ENCODE data around the gene MEX3A. TPM values are rescaled to one million over a fixed set of nuclear protein-coding genes. Genes with fewer than 3 reads are reported as not detected.

MEX3A gene
- total RNA-seq, 4 donors from 2014 or later: under 0.01 to 1.2 (median 0.43) TPM

DNA sequence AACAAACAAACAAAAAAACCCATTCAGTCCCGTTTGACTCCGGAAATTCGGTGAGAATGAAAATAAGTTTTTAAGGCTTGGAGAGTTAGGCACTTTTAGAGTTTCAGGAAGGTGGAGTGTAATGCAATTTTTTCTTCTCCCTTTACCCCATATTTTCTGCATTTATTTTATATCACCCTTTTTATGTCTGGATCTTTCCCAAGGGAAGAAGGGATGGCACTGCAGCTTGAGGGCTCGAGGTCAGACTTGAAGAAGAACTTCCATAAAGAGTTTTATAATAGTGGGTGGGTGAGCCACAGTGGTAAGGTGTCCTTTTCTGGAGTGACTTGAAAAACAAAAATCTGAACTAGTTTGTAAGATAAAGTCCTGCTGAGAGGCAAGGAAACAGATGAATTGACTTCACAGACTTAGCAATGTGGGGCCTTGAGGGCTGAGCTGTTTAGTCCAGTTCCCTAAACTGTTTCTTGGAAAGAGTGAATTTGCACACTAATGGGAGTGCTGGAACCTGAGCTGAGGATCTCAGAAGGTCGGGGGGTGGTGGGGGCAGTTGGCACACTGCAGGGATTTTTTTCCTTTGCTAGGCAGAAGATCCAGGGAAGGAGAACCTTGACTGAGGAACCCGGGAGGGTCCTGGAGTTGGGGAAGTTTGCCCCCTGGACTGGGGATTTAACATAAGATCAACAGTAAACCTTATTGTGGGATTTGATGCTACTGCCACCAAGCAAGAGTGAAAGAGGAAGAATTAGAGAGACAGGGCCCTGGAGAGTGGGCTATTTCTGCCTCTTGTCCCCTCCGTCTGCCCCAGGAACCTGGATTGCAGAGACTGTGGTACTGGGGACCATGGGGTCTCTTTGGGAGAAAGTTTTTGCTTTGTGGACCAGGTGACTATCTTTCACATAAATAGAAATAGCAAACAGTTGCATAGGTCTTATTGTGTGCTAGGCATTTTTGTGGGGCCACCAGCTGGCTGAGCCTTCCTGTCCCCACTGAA, 1.8 kb upstream of the MEX3A start:
- DNase-seq (ENCODE audit: low spot score in 2 of 2): no peak
- peak overlapping the region in 1 of 4 donors; percentile 84 for H3K4me3 ChIP-seq
- TF ChIP-seq, protein P1, sequence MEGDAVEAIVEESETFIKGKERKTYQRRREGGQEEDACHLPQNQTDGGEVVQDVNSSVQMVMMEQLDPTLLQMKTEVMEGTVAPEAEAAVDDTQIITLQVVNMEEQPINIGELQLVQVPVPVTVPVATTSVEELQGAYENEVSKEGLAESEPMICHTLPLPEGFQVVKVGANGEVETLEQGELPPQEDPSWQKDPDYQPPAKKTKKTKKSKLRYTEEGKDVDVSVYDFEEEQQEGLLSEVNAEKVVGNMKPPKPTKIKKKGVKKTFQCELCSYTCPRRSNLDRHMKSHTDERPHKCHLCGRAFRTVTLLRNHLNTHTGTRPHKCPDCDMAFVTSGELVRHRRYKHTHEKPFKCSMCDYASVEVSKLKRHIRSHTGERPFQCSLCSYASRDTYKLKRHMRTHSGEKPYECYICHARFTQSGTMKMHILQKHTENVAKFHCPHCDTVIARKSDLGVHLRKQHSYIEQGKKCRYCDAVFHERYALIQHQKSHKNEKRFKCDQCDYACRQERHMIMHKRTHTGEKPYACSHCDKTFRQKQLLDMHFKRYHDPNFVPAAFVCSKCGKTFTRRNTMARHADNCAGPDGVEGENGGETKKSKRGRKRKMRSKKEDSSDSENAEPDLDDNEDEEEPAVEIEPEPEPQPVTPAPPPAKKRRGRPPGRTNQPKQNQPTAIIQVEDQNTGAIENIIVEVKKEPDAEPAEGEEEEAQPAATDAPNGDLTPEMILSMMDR (IDR thresholded peaks at IDR 0.05): no peak
- no peak for TF ChIP-seq EP300 (IDR thresholded peaks at IDR 0.05)
- TF ChIP-seq POLR2A (IDR thresholded peaks at IDR 0.05): no peak
- H3K27ac ChIP-seq: no peak overlapping the region
- WGBS, 2 donors: 48 to 56% methylated on average over 7 of the region's 7 CpGs
- no peaks in the 10 kb centered on the region for H3K27me3 ChIP-seq
- H3K9me3 ChIP-seq: no peaks in the 10 kb centered on the region
- no peaks in the 10 kb centered on the region for H3K36me3 ChIP-seq
- peaks cover 0 to 37% (median 11%) of the 10 kb centered on the region in 4 donors for H3K4me1 ChIP-seq

DNA sequence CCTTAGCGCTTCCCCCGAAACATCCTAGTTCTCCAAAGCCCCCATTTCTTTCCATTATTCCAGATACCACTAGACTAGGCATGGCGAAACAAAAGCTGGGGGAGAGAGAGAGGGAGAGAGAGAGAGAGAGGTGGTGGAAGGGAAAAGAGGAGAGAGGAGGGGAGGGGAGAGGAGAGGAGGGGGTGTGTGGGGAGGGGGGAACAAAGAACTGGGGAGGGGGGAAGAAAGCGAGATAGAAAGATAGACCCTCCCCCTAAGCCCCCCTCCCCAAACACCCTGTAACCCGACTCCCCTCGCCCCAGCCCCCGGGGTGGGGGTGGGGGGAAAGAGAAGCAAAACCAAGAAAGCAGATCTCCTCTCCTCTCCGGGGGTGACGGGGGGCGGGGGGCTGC, 352 bp downstream of the MEX3A start:
- no peaks in the 10 kb centered on the region for H3K27me3 ChIP-seq
- DNase-seq (ENCODE audit: low spot score in 2 of 2): no peak
- whole genome bisulfite sequencing, 2 donors: 0 to 2% methylated on average over 8 to 9 of the region's 10 CpGs
- TF ChIP-seq, protein P1 (IDR thresholded peaks at IDR 0.05): no peak
- no peak for TF ChIP-seq EP300 (IDR thresholded peaks at IDR 0.05)
- TF ChIP-seq POLR2A (IDR thresholded peaks at IDR 0.05): no peak
- peak overlapping the region; percentile 69 to 95 (median 85) for H3K4me3 ChIP-seq
- peaks cover 0 to 37% (median 11%) of the 10 kb centered on the region in 4 donors for H3K4me1 ChIP-seq
- no peaks in the 10 kb centered on the region for H3K9me3 ChIP-seq
- peak overlapping the region in 3 of 4 donors; percentile 68 to 81 (median 79) for H3K27ac ChIP-seq
- no peaks in the 10 kb centered on the region for H3K36me3 ChIP-seq

DNA sequence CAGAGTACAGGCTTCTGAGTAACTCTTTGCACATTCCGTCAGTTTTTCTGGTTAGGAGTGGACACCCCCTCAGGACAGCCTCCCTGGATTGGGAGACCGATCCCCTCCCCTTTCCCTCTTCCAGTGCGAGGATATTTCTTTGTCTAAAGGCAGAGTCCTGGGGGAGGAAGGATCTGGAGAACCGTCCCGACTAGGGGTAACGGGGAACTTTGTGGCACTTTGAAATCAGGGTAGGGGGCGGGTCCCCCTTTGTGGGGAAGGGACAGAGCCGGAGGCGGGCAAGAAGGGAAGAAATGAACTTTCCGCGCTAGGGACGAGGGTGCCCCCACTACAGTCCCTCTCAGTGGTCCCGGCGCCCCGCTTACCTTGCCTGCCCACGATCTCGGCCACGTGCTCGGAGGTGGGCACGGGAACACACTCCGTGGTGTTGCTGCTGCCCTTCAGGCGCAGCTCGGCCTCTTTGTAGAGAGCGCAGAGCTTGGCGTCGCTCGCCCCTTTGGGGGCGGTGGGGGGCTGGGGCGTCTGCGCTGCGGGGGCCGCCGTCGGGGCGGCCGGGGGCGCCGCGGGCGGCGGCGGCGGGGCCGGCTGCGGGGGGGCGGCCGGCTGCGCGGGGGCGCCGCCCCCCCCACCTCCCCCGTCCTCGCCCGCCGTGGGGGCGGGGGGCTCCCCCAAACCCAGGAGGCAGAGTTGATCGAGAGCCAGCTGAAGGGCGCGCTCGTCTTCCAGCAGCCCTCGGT, 917 bp downstream of the MEX3A start:
- H3K27me3 ChIP-seq: no peaks in the 10 kb centered on the region
- peaks cover 0 to 36% (median 11%) of the 10 kb centered on the region in 4 donors for H3K4me1 ChIP-seq
- WGBS, 2 donors: 7% methylated on average over 28 of the region's 61 CpGs
- DNase-seq (ENCODE audit: low spot score in 2 of 2): no peak
- no peaks in the 10 kb centered on the region for H3K9me3 ChIP-seq
- no peaks in the 10 kb centered on the region for H3K36me3 ChIP-seq
- TF ChIP-seq, protein P1 (IDR thresholded peaks at IDR 0.05): no peak
- no peak for TF ChIP-seq EP300 (IDR thresholded peaks at IDR 0.05)
- TF ChIP-seq POLR2A (IDR thresholded peaks at IDR 0.05): no peak
- peak overlapping the region; percentile 69 to 95 (median 85) for H3K4me3 ChIP-seq
- H3K27ac ChIP-seq: peak overlapping the region in 2 of 4 donors; percentile 18 to 81

DNA sequence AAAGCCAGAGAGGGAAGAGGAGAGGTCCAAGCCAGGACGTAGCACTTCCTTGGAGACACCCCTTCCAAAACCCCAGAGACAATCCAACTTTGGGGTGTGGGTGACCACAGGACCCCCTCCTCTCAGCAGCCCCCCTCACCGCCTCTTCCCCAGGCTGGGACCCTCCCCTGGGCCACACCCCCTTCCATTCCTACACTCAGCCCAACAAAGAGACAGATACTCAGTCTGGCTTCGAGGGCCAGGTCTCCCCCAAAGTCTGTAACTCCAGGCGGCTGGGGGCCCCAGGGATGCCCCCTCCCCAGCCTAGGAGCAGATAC, 1.4 kb downstream of the MEX3A start:
- Histone ChIP-seq H3K4me3 (no peak overlapping the region), H3K27ac (peak overlapping the region in 1 of 4 donors; percentile 18), H3K9me3 (no peaks in the 10 kb centered on the region), H3K36me3 (no peaks in the 10 kb centered on the region), H3K27me3 (no peaks in the 10 kb centered on the region), H3K4me1 (peaks cover 0 to 37% (median 12%) of the 10 kb centered on the region in 4 donors)
- no peak for DNase-seq (ENCODE audit: low spot score in 2 of 2)
- 36 to 51% methylated on average over 4 of the region's 4 CpGs for WGBS, 2 donors
- TF ChIP-seq, protein P1 (IDR thresholded peaks at IDR 0.05): no peak
- TF ChIP-seq POLR2A (IDR thresholded peaks at IDR 0.05): no peak

Measured in tibial nerve (tissue), 4 donors.